Renal cortical epithelial cell (primary cell): ENCODE results near the gene SAP130. TPM values are rescaled to one million over a fixed set of nuclear protein-coding genes. Genes with fewer than 3 reads are reported as not detected.
A peak's percentile ranks its signal among the peaks of the same experiment; 100 is the strongest.

Experiments
- DNase-seq: peaks from one replicate; pipeline ENCODE4 v3.0.0-alpha.2; 2011; ENCODE audit warnings: low read depth
- total RNA-seq: library from RNA; depleted of rRNA; stranded (reverse); fragments of >200 nt; gene quantifications from 2 replicates; pipeline ENCODE4 v1.2.3, GENCODE V29; 2014

SAP130 gene
- total RNA-seq, result 1.4 and 6.8 TPM in 2 replicates

GRCh38 chr2:128027801-128028667 lies at the start of gene SAP130:
SAP130 (minus strand) TSS chr2:128028059; CDS start chr2:128026292, 1,767 bp downstream.
- peak; percentile 81 for DNase-seq

- no peak for DNase-seq
Observed at GRCh38 chr2:128076461-128077106, 48.7 kb upstream of the SAP130 start.

DNA sequence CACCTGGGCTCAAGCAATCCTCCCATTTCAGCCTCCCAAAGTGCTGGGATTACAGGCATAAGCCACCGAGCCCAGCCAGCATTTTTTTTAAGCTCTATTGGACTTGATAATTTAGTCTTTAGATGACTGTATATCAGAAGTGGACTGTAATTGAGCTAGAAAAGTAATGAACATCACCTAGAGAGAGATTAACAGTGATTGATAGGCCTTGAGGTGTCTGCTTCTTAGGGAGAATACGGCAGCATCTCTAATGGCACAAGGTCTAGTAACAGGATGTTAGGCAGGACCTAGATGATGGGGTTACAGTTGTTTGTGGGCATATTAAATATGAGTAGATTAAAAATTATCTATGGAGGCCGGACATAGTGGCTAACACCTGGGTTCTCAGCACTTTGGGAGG lies 45.4 kb upstream of the SAP130 start:
- DNase-seq, result no peak

DNA sequence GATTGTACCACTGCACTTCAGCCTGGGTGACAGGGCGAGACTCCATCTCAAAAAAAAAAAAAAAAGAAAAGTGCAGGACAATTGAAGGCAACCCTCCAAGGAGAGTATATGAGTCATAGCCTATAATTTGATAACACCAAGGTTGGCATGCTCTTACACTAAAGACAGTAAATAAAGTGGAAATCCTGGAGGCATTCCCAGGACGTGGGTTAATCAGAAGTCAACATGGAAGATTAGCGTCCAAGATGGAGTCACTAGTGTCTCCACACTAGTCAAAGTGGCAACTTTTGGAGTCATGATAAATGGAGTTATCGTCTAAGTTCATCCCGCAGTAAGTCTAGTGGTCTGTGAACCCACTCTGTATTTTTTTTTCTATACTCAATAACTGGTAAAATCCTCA lies 41.9 kb upstream of the SAP130 start:
- DNase-seq, result no peak

DNA sequence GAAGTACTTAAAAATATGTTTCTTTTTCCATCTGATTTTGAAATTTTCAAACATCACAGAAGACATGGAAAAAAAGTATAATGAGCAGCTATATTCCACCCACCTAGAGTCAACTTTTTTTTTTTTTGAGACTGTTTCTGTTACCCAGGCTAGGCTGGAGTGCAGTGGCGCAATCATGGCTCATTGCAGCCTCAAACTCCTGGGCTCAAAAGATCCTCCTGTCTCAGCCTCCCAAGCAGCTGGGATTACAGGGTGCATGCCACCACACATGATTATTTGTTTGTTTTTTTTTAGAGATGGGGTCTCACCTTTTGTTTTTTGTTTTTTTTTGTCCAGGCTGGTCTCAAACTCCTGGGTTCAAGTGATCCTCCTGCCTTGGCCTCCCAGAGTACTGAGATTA lies 36.5 kb upstream of the SAP130 start:
- no peak for DNase-seq

DNA sequence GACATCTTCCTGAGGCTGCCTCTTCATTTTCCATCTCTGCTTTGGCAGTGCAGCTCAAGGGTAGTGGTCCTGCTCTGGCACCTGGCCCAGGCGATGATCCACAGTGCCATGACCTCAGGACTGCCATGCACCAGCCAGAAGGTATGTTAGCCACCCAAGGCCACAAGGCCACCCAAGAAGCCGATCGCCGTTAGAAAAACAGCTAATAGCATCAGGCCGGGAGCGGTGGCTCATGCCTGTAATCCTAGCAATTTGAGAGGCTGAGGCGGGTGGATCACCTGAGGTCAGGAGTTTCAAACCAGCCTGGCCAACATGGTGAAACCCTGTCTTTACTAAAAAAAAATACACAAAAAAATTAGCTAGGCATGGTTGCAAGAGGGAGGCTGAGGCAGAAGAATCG lies 34.7 kb upstream of the SAP130 start:
- DNase-seq, result no peak

DNA sequence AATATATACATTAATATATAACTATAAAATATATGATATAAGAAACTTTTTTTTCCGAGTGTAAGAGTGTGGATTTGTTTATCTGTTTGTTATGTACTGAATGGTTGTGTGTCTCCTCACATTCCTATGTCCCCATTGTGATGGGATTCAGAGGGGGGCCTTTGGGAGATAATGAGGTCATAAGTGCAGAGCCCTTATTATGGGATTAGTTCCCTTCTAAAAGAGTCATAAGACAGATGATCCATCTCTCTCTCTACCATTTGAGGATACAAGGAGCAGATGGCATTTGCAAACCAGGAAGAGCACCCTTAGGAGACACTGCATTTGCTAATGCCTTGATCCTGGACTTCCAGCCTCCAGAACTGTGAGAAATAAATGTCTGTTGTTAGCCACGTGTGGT lies 30.3 kb upstream of the SAP130 start:
- DNase-seq, result no peak

DNA sequence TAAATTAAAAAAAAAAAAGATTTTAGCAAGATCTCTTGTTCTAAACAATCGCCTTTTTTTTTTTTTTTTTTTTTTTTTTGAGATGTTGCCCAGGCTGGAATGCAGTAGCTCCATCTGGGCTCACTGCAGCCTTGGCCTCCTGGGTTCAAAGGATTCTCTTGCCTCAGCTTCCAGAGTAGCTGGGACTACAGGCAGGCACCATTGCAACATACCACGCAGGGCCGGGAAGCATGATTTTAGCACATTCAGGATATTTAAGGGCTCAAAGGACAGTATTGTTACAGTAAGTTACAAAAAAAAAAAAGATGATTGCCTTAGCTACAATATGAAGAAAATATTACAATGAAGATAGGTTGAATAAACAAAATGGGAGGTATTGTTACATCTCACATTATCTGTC lies 29.5 kb upstream of the SAP130 start:
- no peak for DNase-seq

GRCh38 chr2:128054104-128054885 lies 26.4 kb upstream of the SAP130 start:
- no peak for DNase-seq

DNA sequence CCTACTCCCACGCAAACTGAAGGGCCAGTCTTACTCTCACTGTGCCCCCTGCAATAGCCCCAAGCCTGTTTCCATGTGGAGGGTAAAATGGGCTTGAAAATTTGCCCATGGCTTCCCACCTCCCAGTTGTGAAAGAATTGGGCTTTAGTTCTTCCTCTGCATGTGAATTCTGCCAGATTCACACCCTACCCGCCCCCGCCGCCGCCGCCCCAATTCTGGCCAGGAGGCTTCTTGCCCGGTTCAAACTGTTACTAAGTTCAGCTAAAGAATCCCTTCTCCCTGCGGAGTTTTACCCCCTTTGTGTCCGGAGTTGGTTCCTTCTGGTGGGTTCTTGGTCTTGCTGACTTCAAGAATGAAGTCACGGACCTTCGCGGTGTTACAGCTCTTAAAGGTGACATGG lies 25.5 kb upstream of the SAP130 start:
- DNase-seq, result no peak

DNA sequence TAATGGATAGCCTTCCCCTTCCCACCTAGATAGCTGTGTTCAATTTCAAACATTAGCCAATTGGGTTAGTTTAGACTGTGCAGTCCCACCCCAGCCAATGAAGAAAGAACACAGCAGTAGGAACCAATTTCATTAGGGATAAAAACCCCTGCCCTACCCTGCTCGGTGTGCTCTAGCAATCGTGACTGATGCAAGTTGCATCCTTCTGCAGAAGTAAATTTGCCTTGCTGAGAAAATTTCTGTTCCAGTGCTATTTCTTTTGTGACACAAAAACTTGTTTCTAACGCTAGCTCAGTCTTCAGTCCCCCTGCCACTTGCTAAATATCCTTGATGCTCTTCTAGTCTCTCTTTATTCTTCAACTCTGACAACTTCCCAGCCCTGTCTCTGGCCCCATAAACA lies 15.2 kb upstream of the SAP130 start:
- no peak for DNase-seq

GRCh38 chr2:128041561-128041960 lies 13.7 kb upstream of the SAP130 start:
- no peak for DNase-seq

- no peak for DNase-seq
Observed at GRCh38 chr2:128040166-128040771, 12.4 kb upstream of the SAP130 start.

GRCh38 chr2:128039535-128039934 lies 11.7 kb upstream of the SAP130 start:
- no peak for DNase-seq

GRCh38 chr2:128038411-128038810 lies 10.6 kb upstream of the SAP130 start:
- DNase-seq, result no peak

DNA sequence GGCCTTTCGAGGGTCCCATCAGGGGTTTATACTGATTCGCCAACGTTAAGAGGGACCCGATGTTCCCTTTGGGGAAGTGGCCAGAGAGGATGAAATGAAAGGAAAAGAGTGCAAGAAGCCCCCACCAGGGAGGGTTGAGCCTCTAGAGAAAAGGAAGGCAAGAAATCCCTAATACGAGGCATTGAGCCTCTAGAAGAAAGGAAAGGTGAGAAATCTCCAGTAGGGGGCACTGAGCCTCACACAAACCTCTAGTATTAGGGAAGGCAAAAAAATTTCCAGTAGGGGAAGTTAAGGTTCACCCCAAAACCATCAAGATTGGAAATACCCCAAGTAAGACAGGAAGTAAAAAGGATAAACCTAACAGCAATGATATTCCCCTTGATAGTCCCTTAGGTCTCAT lies 9.8 kb upstream of the SAP130 start:
- no peak for DNase-seq

GRCh38 chr2:128036748-128037607 lies 9.1 kb upstream of the SAP130 start:
- DNase-seq, result no peak

GRCh38 chr2:128032092-128032491 lies 4.2 kb upstream of the SAP130 start:
- no peak for DNase-seq

DNA sequence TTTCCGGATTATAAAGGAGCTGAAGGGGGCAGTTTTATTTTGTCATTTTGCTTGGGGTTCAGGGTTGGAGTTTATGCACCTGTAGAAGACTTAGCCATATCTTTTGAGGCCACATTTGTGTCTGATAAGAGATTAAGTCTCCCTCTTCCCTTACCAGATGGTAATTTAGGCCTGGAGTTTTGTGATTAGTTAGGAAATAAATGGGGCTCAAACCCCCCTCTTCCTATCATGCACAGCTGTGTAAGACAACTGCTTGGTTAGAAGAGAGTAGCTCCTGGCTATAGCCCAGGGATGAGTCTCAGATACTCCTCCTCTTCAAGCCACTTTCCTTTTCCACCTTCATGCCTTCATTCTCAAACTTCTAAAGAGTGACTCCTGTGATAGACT lies 802 bp upstream of the SAP130 start:
- no peak for DNase-seq

DNA sequence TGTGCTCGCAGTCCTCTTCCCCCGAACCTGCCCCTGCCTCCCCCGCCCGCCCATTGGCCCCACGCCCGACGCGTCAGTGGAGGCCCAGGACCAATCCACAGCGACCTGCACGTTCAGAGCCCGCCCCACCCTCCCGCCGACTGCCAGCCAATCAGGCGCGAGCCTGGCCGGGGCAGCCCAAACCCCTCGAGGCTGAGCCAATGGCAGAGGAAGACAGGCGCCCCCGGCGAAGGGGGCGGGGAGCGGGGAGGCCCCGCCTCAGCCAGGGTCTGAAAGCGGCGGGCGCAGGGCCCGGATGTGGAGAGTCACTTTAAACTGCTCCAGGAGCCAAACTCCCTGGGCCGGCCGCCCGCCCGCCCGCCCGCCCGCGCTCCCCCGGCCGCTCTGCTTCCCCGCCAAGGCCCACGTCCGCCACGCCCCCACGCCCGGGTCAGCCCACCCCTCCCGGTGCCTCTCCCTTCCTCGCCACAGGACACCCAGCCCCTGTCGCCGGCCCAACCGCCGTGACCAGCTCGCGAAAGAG lies 520 bp downstream of the SAP130 start:
- DNase-seq, result peak; percentile 93
